GM06990 (cell line): ENCODE measurements around the gene SMYD4.

Source experiments
- DNase-seq: peaks from one replicate; pipeline ENCODE4 v3.0.0-alpha.2; 2011; ENCODE audit not compliant: insufficient read length; ENCODE audit errors: extremely low read depth
- H3K27me3 ChIP-seq: replicated peaks from 2 replicates; pipeline ENCODE4 v1.6.0; 2011; ENCODE audit warnings: low read length; ENCODE audit not compliant: control insufficient read depth, insufficient read depth
- H3K36me3 ChIP-seq: 2 replicates; pipeline ENCODE4 v1.5.1; 2011; ENCODE audit warnings: low read length; ENCODE audit not compliant: control insufficient read depth, insufficient read depth
- H3K4me3 ChIP-seq: replicated peaks from 2 replicates; pipeline ENCODE4 v1.5.1; 2011; ENCODE audit warnings: low read depth, mild to moderate bottlenecking, control low read depth, low read length
- CTCF ChIP-seq: IDR thresholded peaks from 2 replicates; pipeline ENCODE4 v1.5.1; 2011; ENCODE audit warnings: low read length, control low read depth, mild to moderate bottlenecking, inconsistent platforms; ENCODE audit not compliant: insufficient read depth, poor library complexity, severe bottlenecking

The SMYD4 gene

GRCh38 chr17:1797323-1797722 lies 32.4 kb downstream of the SMYD4 start:
- TF ChIP-seq CTCF: no peak
- Histone ChIP-seq H3K27me3 (no peaks in the 10 kb centered on the region), H3K4me3 (no peak overlapping the region), H3K36me3 (peaks cover 8% of the 10 kb centered on the region)
- no peak for DNase-seq

- H3K4me3 ChIP-seq: no peak overlapping the region
- TF ChIP-seq CTCF: no peak
- DNase-seq: no peak
- peaks cover 8% of the 10 kb centered on the region for H3K36me3 ChIP-seq
- H3K27me3 ChIP-seq: no peaks in the 10 kb centered on the region
Observed at GRCh38 chr17:1796800-1797199, 32.9 kb downstream of the SMYD4 start.

GRCh38 chr17:1793447-1793806 lies 36.3 kb downstream of the SMYD4 start:
- no peak overlapping the region for H3K4me3 ChIP-seq
- H3K27me3 ChIP-seq: no peaks in the 10 kb centered on the region
- H3K36me3 ChIP-seq: no peaks in the 10 kb centered on the region; the same call in 1 of the 2 replicates
- DNase-seq: no peak
- TF ChIP-seq CTCF: no peak

GRCh38 chr17:1792495-1793446 lies 36.9 kb downstream of the SMYD4 start:
- no peak for TF ChIP-seq CTCF
- no peaks in the 10 kb centered on the region for H3K36me3 ChIP-seq
- no peak overlapping the region for H3K4me3 ChIP-seq
- DNase-seq: no peak
- H3K27me3 ChIP-seq: no peaks in the 10 kb centered on the region

- TF ChIP-seq CTCF: no peak
- Histone ChIP-seq H3K36me3 (peaks cover 2% of the 10 kb centered on the region), H3K27me3 (no peaks in the 10 kb centered on the region), H3K4me3 (no peak overlapping the region)
- no peak for DNase-seq
Observed at GRCh38 chr17:1789936-1790335, 39.8 kb downstream of the SMYD4 start.
